ENCODE measurements around the gene KIAA0513. TPM values are rescaled to one million over a fixed set of nuclear protein-coding genes. Genes with fewer than 3 reads are reported as not detected.
A peak's percentile ranks its signal among the peaks of the same experiment; 100 is the strongest.

KIAA0513 gene
- total and polyA plus RNA-seq, 2 of the 13 experiments (the other 11 are each of a cell fraction or from before 2014, with no cell fraction given): 1.8 TPM

DNA sequence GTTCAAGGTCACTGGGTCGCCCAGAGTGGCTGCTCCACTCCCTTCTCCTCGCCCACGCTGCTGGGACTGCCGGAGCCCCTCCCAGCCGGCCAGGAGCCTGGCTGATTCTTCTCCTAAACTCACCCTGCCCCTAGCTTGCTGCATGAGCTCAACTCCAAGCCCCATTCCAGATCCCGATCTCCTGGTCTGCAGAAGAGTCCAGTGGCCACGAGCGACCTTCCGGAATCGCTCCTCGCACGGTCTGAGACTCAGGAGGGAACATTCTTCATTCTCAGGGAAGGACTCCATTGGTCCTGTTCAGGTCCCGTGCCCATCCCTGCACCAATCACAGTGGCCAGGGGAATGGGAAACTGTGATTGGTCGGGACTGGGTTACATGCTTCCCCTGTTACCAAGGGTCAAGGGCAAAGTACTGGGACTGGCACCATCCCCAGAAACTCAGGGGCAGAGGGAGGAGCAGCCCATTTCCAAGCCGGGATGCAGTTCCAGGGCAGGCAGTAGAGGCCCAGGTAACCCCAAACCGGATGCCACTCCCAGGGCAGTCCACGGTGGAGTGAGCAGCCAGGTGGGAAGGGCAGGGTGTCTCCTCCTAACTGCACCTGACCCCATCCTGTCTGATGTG lies 109.2 kb downstream of the KIAA0513 start (continued):
- TF ChIP-seq, protein P1, sequence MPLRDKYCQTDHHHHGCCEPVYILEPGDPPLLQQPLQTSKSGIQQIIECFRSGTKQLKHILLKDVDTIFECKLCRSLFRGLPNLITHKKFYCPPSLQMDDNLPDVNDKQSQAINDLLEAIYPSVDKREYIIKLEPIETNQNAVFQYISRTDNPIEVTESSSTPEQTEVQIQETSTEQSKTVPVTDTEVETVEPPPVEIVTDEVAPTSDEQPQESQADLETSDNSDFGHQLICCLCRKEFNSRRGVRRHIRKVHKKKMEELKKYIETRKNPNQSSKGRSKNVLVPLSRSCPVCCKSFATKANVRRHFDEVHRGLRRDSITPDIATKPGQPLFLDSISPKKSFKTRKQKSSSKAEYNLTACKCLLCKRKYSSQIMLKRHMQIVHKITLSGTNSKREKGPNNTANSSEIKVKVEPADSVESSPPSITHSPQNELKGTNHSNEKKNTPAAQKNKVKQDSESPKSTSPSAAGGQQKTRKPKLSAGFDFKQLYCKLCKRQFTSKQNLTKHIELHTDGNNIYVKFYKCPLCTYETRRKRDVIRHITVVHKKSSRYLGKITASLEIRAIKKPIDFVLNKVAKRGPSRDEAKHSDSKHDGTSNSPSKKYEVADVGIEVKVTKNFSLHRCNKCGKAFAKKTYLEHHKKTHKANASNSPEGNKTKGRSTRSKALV (CRISPR knock-in tag; IDR thresholded peaks at IDR 0.05): no peak
- TF ChIP-seq, protein P2, sequence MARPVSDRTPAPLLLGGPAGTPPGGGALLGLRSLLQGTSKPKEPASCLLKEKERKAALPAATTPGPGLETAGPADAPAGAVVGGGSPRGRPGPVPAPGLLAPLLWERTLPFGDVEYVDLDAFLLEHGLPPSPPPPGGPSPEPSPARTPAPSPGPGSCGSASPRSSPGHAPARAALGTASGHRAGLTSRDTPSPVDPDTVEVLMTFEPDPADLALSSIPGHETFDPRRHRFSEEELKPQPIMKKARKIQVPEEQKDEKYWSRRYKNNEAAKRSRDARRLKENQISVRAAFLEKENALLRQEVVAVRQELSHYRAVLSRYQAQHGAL (CRISPR knock-in tag; IDR thresholded peaks at IDR 0.05; ENCODE audit: not compliant biosample characterization): no peak
- TF ChIP-seq NRL (CRISPR knock-in tag; IDR thresholded peaks at IDR 0.05; ENCODE audit: borderline replicate concordance) (peak; percentile 52; the same call in 1 of the 2 replicates), POLR2A (IDR thresholded peaks at IDR 0.05; ENCODE audit: insufficient read depth in 1 of 2, low read depth in 2 of 2, low read length in 2 of 2) (peak; percentile 87 to 92), KDM1A (CRISPR knock-in tag; IDR thresholded peaks at IDR 0.05) (no peak; the same call in 1 of the 2 replicates), TBX2 (CRISPR knock-in tag; IDR thresholded peaks at IDR 0.05; ENCODE audit: borderline replicate concordance) (peak; percentile 74)
- TF ChIP-seq, protein P3, sequence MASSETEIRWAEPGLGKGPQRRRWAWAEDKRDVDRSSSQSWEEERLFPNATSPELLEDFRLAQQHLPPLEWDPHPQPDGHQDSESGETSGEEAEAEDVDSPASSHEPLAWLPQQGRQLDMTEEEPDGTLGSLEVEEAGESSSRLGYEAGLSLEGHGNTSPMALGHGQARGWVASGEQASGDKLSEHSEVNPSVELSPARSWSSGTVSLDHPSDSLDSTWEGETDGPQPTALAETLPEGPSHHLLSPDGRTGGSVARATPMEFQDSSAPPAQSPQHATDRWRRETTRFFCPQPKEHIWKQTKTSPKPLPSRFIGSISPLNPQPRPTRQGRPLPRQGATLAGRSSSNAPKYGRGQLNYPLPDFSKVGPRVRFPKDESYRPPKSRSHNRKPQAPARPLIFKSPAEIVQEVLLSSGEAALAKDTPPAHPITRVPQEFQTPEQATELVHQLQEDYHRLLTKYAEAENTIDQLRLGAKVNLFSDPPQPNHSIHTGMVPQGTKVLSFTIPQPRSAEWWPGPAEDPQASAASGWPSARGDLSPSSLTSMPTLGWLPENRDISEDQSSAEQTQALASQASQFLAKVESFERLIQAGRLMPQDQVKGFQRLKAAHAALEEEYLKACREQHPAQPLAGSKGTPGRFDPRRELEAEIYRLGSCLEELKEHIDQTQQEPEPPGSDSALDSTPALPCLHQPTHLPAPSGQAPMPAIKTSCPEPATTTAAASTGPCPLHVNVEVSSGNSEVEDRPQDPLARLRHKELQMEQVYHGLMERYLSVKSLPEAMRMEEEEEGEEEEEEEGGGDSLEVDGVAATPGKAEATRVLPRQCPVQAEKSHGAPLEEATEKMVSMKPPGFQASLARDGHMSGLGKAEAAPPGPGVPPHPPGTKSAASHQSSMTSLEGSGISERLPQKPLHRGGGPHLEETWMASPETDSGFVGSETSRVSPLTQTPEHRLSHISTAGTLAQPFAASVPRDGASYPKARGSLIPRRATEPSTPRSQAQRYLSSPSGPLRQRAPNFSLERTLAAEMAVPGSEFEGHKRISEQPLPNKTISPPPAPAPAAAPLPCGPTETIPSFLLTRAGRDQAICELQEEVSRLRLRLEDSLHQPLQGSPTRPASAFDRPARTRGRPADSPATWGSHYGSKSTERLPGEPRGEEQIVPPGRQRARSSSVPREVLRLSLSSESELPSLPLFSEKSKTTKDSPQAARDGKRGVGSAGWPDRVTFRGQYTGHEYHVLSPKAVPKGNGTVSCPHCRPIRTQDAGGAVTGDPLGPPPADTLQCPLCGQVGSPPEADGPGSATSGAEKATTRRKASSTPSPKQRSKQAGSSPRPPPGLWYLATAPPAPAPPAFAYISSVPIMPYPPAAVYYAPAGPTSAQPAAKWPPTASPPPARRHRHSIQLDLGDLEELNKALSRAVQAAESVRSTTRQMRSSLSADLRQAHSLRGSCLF (CRISPR knock-in tag; IDR thresholded peaks at IDR 0.05; ENCODE audit: borderline replicate concordance): no peak
- TF ChIP-seq, protein P4, sequence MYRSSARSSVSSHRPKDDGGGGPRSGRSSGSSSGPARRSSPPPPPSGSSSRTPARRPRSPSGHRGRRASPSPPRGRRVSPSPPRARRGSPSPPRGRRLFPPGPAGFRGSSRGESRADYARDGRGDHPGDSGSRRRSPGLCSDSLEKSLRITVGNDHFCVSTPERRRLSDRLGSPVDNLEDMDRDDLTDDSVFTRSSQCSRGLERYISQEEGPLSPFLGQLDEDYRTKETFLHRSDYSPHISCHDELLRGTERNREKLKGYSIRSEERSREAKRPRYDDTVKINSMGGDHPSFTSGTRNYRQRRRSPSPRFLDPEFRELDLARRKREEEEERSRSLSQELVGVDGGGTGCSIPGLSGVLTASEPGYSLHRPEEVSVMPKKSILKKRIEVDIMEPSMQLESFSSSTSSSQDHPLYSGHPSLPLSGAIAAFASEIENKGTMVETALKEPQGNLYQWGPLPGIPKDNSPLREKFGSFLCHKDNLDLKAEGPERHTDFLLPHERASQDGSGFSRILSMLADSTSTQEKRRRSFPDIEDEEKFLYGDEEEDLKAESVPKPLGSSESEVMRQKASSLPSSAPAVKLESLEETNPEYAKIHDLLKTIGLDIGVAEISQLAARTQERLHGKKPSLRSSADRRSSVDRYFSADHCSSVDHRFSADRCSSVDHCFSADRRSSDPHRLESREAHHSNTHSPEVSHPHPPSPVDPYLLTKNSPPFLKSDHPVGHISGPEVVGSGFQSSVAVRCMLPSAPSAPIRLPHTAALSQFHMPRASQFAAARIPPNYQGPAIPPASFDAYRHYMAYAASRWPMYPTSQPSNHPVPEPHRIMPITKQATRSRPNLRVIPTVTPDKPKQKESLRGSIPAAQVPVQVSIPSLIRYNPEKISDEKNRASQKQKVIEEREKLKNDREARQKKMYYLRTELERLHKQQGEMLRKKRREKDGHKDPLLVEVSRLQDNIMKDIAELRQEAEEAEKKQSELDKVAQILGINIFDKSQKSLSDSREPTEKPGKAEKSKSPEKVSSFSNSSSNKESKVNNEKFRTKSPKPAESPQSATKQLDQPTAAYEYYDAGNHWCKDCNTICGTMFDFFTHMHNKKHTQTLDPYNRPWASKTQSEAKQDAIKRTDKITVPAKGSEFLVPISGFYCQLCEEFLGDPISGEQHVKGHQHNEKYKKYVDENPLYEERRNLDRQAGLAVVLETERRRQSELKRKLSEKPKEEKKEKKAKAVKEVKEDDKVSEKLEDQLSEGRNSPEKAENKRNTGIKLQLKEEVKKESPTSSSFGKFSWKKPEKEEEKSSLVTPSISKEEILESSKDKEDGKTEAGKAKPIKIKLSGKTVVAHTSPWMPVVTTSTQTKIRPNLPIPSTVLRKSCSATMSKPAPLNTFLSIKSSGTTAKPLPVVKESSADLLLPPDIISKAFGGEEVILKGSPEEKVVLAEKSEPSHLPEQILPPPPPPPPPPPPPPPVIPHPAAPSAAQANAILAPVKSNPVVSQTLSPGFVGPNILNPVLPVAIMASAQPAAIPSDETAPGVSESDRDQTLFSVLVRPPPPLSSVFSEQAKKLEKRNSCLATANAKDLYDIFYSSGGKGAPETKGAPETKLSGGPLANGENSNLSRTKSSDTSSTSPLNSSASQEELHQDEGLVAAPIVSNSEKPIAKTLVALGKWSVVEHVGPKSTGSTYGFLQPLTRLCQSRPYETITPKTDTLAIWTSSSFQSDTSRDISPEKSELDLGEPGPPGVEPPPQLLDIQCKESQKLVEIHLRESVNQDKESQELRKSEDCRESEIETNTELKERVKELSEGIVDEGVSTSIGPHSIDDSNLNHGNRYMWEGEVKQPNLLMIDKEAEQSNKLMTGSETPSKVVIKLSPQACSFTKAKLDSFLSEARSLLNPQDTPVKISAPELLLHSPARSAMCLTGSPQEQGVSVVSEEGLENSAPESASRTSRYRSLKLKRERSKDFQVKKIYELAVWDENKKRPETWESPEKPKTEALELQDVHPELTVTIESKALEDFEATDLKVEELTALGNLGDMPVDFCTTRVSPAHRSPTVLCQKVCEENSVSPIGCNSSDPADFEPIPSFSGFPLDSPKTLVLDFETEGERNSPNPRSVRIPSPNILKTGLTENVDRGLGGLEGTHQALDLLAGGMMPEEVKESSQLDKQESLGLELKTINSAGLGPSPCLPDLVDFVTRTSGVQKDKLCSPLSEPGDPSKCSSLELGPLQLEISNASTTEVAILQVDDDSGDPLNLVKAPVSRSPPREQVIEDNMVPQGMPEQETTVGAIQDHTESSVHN (CRISPR knock-in tag; IDR thresholded peaks at IDR 0.05): no peak; the same call in 1 of the 2 replicates
- TF ChIP-seq, protein P5, sequence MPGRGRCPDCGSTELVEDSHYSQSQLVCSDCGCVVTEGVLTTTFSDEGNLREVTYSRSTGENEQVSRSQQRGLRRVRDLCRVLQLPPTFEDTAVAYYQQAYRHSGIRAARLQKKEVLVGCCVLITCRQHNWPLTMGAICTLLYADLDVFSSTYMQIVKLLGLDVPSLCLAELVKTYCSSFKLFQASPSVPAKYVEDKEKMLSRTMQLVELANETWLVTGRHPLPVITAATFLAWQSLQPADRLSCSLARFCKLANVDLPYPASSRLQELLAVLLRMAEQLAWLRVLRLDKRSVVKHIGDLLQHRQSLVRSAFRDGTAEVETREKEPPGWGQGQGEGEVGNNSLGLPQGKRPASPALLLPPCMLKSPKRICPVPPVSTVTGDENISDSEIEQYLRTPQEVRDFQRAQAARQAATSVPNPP (CRISPR knock-in tag; IDR thresholded peaks at IDR 0.05): peak; percentile 95

Data from HepG2 (cell line).